Neural progenitor cell (in vitro differentiated cells): ENCODE measurements around the gene SMYD3. TPM values are rescaled to one million over a fixed set of nuclear protein-coding genes. Genes with fewer than 3 reads are reported as not detected.

Experiments used
- DNase-seq: peaks from one replicate; pipeline ENCODE4 v3.0.0-alpha.2; 2016; ENCODE audit warnings: low spot score
- H2AFZ ChIP-seq: fragments of 200-600 bp; sonication (generic); replicated peaks from 2 replicates; pipeline ENCODE4 v1.6.1; 2016; ENCODE audit warnings: antibody characterized with exemption
- H3F3A ChIP-seq: fragments of 200-600 bp; sonication (generic); 2 replicates; pipeline ENCODE4 v1.6.1; 2016; ENCODE audit warnings: antibody characterized with exemption, low read depth
- H3K27ac ChIP-seq: fragments of 200-600 bp; sonication (generic); 2 replicates; pipeline ENCODE4 v1.5.1; 2016; ENCODE audit warnings: mild to moderate bottlenecking
- H3K27me3 ChIP-seq: fragments of 200-600 bp; sonication (generic); 2 replicates; pipeline ENCODE4 v1.6.1; 2016; ENCODE audit warnings: mild to moderate bottlenecking, moderate library complexity
- H3K36me3 ChIP-seq: fragments of 200-600 bp; sonication (generic); 2 replicates; pipeline ENCODE4 v1.5.1; 2016
- H3K4me1 ChIP-seq: fragments of 200-600 bp; sonication (generic); 2 replicates; pipeline ENCODE4 v1.6.1; 2016; ENCODE audit warnings: mixed run types
- H3K4me2 ChIP-seq: fragments of 200-600 bp; sonication (generic); 2 replicates; pipeline ENCODE4 v1.6.1; 2016
- H3K4me3 ChIP-seq: fragments of 200-600 bp; sonication (generic); 2 replicates; pipeline ENCODE4 v1.5.1; 2016
- H3K79me2 ChIP-seq: fragments of 200-600 bp; sonication (generic); 2 replicates; pipeline ENCODE4 v1.6.1; 2016; ENCODE audit warnings: low read depth
- H3K9ac ChIP-seq: fragments of 200-600 bp; sonication (generic); 2 replicates; pipeline ENCODE4 v1.6.1; 2016
- H3K9me3 ChIP-seq: fragments of 200-600 bp; sonication (generic); 2 replicates; pipeline ENCODE4 v1.5.1; 2016; ENCODE audit warnings: low read depth
- H4K20me1 ChIP-seq: fragments of 200-600 bp; sonication (generic); 2 replicates; pipeline ENCODE4 v1.6.1; 2016; ENCODE audit warnings: low read depth
- H3K27ac Mint-ChIP-seq: 3 replicates; pipeline ENCODE4 v1.8.0; 2021; ENCODE audit warnings: mixed read lengths
- H3K27me3 Mint-ChIP-seq: 2 replicates; pipeline ENCODE4 v1.8.0; 2022; ENCODE audit warnings: low read depth, mild to moderate bottlenecking, inconsistent platforms, moderate library complexity, mixed read lengths; ENCODE audit not compliant: insufficient read depth
- H3K36me3 Mint-ChIP-seq: 3 replicates; pipeline ENCODE4 v1.8.0; 2021; ENCODE audit warnings: mixed read lengths
- H3K4me1 Mint-ChIP-seq: 3 replicates; pipeline ENCODE4 v1.8.0; 2021; ENCODE audit warnings: mixed read lengths
- H3K4me3 Mint-ChIP-seq: 3 replicates; pipeline ENCODE4 v1.8.0; 2021; ENCODE audit warnings: mild to moderate bottlenecking, moderate library complexity, mixed read lengths
- H3K9me3 Mint-ChIP-seq: 3 replicates; pipeline ENCODE4 v1.8.0; 2020; ENCODE audit warnings: mixed read lengths
- EZH2 ChIP-seq: fragments of 200-600 bp; sonication (generic); IDR thresholded peaks from 2 replicates; pipeline ENCODE4 v1.6.1; 2017; ENCODE audit warnings: antibody characterized with exemption, mild to moderate bottlenecking, moderate library complexity
- EZH2phosphoT487 ChIP-seq: fragments of 200-600 bp; sonication (generic); IDR thresholded peaks from 2 replicates; pipeline ENCODE4 v1.6.1; 2017; ENCODE audit warnings: antibody characterized with exemption
- total RNA-seq: library from RNA; depleted of rRNA; stranded (reverse); fragments of >200 nt; gene quantifications from 2 replicates; pipeline ENCODE4 v1.2.3, GENCODE V29; 2015; ENCODE audit warnings: low replicate concordance
- TF ChIP-seq, protein P1 (sequence below): fragments of 200-600 bp; sonication (generic); IDR thresholded peaks from 2 replicates; pipeline ENCODE4 v1.5.1; 2017; ENCODE audit warnings: antibody characterized with exemption, mild to moderate bottlenecking

Gene SMYD3
- total RNA-seq, 1 donor from 2014 or later = 43.2 TPM

GRCh38 chr1:246213502-246213901 is 293.6 kb downstream of the SMYD3 start:
- Mint-ChIP-seq H3K36me3 (peaks cover 2% of the 10 kb centered on the region), H3K9me3 (peaks cover 4% of the 10 kb centered on the region), H3K27ac (no peak overlapping the region), H3K4me1 (peaks cover 18% of the 10 kb centered on the region), H3K4me3 (no peak overlapping the region), H3K27me3 (no peaks in the 10 kb centered on the region)
- no peak for TF ChIP-seq EZH2phosphoT487
- no peak for TF ChIP-seq EZH2
- TF ChIP-seq, protein P1, sequence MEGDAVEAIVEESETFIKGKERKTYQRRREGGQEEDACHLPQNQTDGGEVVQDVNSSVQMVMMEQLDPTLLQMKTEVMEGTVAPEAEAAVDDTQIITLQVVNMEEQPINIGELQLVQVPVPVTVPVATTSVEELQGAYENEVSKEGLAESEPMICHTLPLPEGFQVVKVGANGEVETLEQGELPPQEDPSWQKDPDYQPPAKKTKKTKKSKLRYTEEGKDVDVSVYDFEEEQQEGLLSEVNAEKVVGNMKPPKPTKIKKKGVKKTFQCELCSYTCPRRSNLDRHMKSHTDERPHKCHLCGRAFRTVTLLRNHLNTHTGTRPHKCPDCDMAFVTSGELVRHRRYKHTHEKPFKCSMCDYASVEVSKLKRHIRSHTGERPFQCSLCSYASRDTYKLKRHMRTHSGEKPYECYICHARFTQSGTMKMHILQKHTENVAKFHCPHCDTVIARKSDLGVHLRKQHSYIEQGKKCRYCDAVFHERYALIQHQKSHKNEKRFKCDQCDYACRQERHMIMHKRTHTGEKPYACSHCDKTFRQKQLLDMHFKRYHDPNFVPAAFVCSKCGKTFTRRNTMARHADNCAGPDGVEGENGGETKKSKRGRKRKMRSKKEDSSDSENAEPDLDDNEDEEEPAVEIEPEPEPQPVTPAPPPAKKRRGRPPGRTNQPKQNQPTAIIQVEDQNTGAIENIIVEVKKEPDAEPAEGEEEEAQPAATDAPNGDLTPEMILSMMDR = no peak
- Histone ChIP-seq H3K4me2 (no peak overlapping the region), H3K4me3 (no peak overlapping the region), H3K4me1 (no peaks in the 10 kb centered on the region), H2AFZ (no peak overlapping the region), H3K36me3 (no peaks in the 10 kb centered on the region), H3K27me3 (no peaks in the 10 kb centered on the region), H3K79me2 (no peaks in the 10 kb centered on the region), H3K9ac (no peak overlapping the region), H3F3A (no peaks in the 10 kb centered on the region), H3K27ac (no peak overlapping the region), H4K20me1 (no peaks in the 10 kb centered on the region), H3K9me3 (no peaks in the 10 kb centered on the region)
- no peak for DNase-seq

GRCh38 chr1:246213036-246213435 is 294.0 kb downstream of the SMYD3 start:
- TF ChIP-seq, protein P1 = no peak
- TF ChIP-seq EZH2 (no peak), EZH2phosphoT487 (no peak)
- H3K4me2 ChIP-seq = no peak overlapping the region
- H3K27me3 ChIP-seq = no peaks in the 10 kb centered on the region
- H2AFZ ChIP-seq = no peak overlapping the region
- H4K20me1 ChIP-seq = no peaks in the 10 kb centered on the region
- Mint-ChIP-seq H3K4me1 (peaks cover 19% of the 10 kb centered on the region), H3K4me3 (no peak overlapping the region), H3K9me3 (peaks cover 3% of the 10 kb centered on the region), H3K36me3 (peaks cover 1% of the 10 kb centered on the region), H3K27ac (no peak overlapping the region), H3K27me3 (no peaks in the 10 kb centered on the region)
- DNase-seq = no peak
- no peak overlapping the region for H3K4me3 ChIP-seq
- H3K9me3 ChIP-seq = no peaks in the 10 kb centered on the region
- H3K27ac ChIP-seq = no peak overlapping the region
- no peaks in the 10 kb centered on the region for H3K36me3 ChIP-seq
- H3F3A ChIP-seq = no peaks in the 10 kb centered on the region
- no peaks in the 10 kb centered on the region for H3K79me2 ChIP-seq
- no peaks in the 10 kb centered on the region for H3K4me1 ChIP-seq
- H3K9ac ChIP-seq = no peak overlapping the region

DNA sequence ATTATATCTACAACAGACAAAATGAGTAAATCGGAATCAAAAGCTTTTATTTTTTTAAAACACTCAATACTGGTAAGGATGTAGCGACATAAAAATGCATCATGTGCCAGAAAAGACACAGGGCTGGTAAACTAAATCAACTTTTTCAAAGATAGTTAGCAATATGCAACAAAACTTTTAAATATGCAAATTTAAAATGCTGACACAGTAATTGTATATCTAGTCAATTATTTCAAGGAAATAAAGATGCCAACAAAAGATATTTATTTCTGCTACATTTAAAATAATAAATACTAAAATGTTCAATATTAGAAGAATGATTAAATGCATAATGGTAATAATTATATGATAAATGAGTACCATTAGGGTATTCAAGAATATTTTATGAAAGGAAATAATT is 295.1 kb downstream of the SMYD3 start:
- no peaks in the 10 kb centered on the region for H3F3A ChIP-seq
- no peak overlapping the region for H3K9ac ChIP-seq
- no peak overlapping the region for H3K27ac Mint-ChIP-seq
- H3K36me3 Mint-ChIP-seq = no peaks in the 10 kb centered on the region
- no peak overlapping the region for H3K4me3 Mint-ChIP-seq
- H3K36me3 ChIP-seq = no peaks in the 10 kb centered on the region
- H3K9me3 Mint-ChIP-seq = no peaks in the 10 kb centered on the region
- H3K27me3 Mint-ChIP-seq = no peaks in the 10 kb centered on the region
- H3K79me2 ChIP-seq = no peaks in the 10 kb centered on the region
- DNase-seq = no peak
- no peaks in the 10 kb centered on the region for H3K27me3 ChIP-seq
- H4K20me1 ChIP-seq = no peaks in the 10 kb centered on the region
- H3K4me1 Mint-ChIP-seq = peaks cover 18% of the 10 kb centered on the region
- no peaks in the 10 kb centered on the region for H3K4me1 ChIP-seq
- H3K9me3 ChIP-seq = no peaks in the 10 kb centered on the region
- no peak for TF ChIP-seq EZH2phosphoT487
- no peak for TF ChIP-seq EZH2
- no peak overlapping the region for H3K4me3 ChIP-seq
- H2AFZ ChIP-seq = no peak overlapping the region
- H3K4me2 ChIP-seq = no peak overlapping the region
- no peak overlapping the region for H3K27ac ChIP-seq

DNA sequence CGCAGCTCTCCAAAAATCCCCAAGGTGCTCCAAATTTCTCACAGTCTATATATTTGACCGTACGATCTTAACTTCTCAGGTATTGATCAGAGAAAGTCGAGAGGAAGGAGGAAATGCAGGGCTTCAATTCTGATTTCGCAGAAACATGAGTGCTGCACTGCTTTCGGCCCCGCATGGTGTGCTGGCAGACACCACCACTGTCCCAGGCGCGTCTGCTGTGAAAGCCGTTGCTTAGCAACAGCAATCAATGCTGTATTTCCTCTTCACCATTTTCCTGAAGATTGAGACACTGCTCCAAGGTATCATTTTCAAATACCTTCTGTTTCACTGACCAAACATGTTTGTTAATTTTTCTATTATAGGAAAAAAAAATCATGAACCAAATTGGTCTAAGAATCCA is 296.3 kb downstream of the SMYD3 start:
- no peaks in the 10 kb centered on the region for H3K27me3 ChIP-seq
- Mint-ChIP-seq H3K36me3 (no peaks in the 10 kb centered on the region), H3K4me1 (peaks cover 18% of the 10 kb centered on the region), H3K27ac (no peak overlapping the region), H3K4me3 (no peak overlapping the region), H3K9me3 (no peaks in the 10 kb centered on the region), H3K27me3 (no peaks in the 10 kb centered on the region)
- TF ChIP-seq, protein P1 = no peak
- TF ChIP-seq EZH2phosphoT487 = no peak
- TF ChIP-seq EZH2 = no peak
- no peaks in the 10 kb centered on the region for H4K20me1 ChIP-seq
- no peak overlapping the region for H3K4me2 ChIP-seq
- H3F3A ChIP-seq = no peaks in the 10 kb centered on the region
- H2AFZ ChIP-seq = no peak overlapping the region
- DNase-seq = peak; percentile 52
- no peak overlapping the region for H3K27ac ChIP-seq
- H3K36me3 ChIP-seq = no peaks in the 10 kb centered on the region
- no peaks in the 10 kb centered on the region for H3K9me3 ChIP-seq
- H3K4me1 ChIP-seq = no peaks in the 10 kb centered on the region
- H3K4me3 ChIP-seq = no peak overlapping the region
- H3K79me2 ChIP-seq = no peaks in the 10 kb centered on the region
- H3K9ac ChIP-seq = no peak overlapping the region
